H1 (cell line): ENCODE data around the gene ACACB. TPM values are rescaled to one million over a fixed set of nuclear protein-coding genes. Genes with fewer than 3 reads are reported as not detected.

Source experiments
- CTCF ChIA-PET: fragments of 300-600 bp; sonication (Branson Sonifier 250); formaldehyde crosslinking; loops from one replicate; lab custom pipeline; 2021; ENCODE audit not compliant: partially characterized antibody; lab: Charles Lee
- POLR2A ChIA-PET: fragments of 300-600 bp; sonication (Branson Sonifier 250); formaldehyde crosslinking; loops from one replicate; lab custom pipeline; 2021; ENCODE audit warnings: inconsistent platforms; ENCODE audit not compliant: partially characterized antibody; lab: Charles Lee
- DNase-seq, 2 experiments: peaks; one replicate each; pipeline versions ENCODE4 v3.0.0 to v3.0.0-alpha.2; 2010 to 2022; ENCODE audit warnings: low spot score in 2 of 2, low read depth in 1 of 2, mixed read lengths in 1 of 2
- FAIRE-seq: peaks from 2 replicates; lab custom pipeline; 2011; peaks lifted over from hg19 to GRCh38; lab: Jason Lieb, UNC
- H2AFZ ChIP-seq: 2 replicates; pipeline ENCODE4 v1.8.1; 2012; ENCODE audit warnings: low read length, inconsistent platforms
- H2AK5ac ChIP-seq: 2 replicates; pipeline ENCODE4 v1.6.1; 2013; ENCODE audit warnings: low read depth, low read length
- H2BK120ac ChIP-seq: replicated peaks from 2 replicates; pipeline ENCODE3; 2013; ENCODE audit warnings: low read depth, low read length, inconsistent platforms
- H2BK12ac ChIP-seq: 2 replicates; pipeline ENCODE4 v1.6.1; 2013; ENCODE audit warnings: low read depth, low read length
- H2BK15ac ChIP-seq: 2 replicates; pipeline ENCODE4 v1.6.1; 2013; ENCODE audit warnings: low read length
- H2BK20ac ChIP-seq: 2 replicates; pipeline ENCODE4 v1.6.1; 2013; ENCODE audit warnings: low read length
- H2BK5ac ChIP-seq: 2 replicates; pipeline ENCODE4 v1.6.1; 2013; ENCODE audit warnings: low read depth, low read length
- H3K14ac ChIP-seq: 2 replicates; pipeline ENCODE4 v1.6.1; 2013; ENCODE audit warnings: inconsistent platforms; ENCODE audit not compliant: insufficient read length
- H3K18ac ChIP-seq: 2 replicates; pipeline ENCODE4 v1.6.1; 2013; ENCODE audit warnings: low read length; ENCODE audit errors: extremely low read depth
- H3K23ac ChIP-seq: 2 replicates; pipeline ENCODE4 v1.6.1; 2013; ENCODE audit warnings: inconsistent platforms; ENCODE audit not compliant: insufficient read length
- H3K23me2 ChIP-seq: 2 replicates; pipeline ENCODE4 v1.6.1; 2013; ENCODE audit warnings: low read depth, low read length
- H3K27ac ChIP-seq: 2 replicates; pipeline ENCODE4 v1.6.1; 2011; ENCODE audit warnings: low read depth, low read length, inconsistent platforms
- H3K27me3 ChIP-seq, 4 experiments: replicated peaks in 1 of 4; 1 replicate in 1 of 4; 2 replicates in 3 of 4; pipeline versions ENCODE4 v1.6.1 to v1.8.1; 2011 to 2013; ENCODE audit warnings: low read length in 3 of 4, mild to moderate bottlenecking in 3 of 4, inconsistent platforms in 2 of 4, mixed read lengths in 2 of 4, moderate library complexity in 1 of 4; ENCODE audit not compliant: control insufficient read depth in 3 of 4, insufficient read depth in 3 of 4; ENCODE audit errors: extremely low read depth in 1 of 4
- H3K36me3 ChIP-seq, 4 experiments: 2 replicates each; pipeline versions ENCODE4 v1.6.1 to v1.8.1; 2011 to 2013; ENCODE audit warnings: mild to moderate bottlenecking in 4 of 4, low read length in 3 of 4, moderate library complexity in 2 of 4, control low read depth in 1 of 4, inconsistent platforms in 1 of 4; ENCODE audit not compliant: insufficient read depth in 4 of 4, control insufficient read depth in 2 of 4
- H3K4ac ChIP-seq: replicated peaks from 2 replicates; pipeline ENCODE3; 2013; ENCODE audit warnings: low read length, low read depth, mixed read lengths, inconsistent platforms; ENCODE audit not compliant: insufficient read length
- H3K4me1 ChIP-seq, 4 experiments: replicated peaks in 1 of 4; 1 replicate in 1 of 4; 2 replicates in 3 of 4; pipeline versions ENCODE4 v1.6.1 to v1.8.1; 2011 to 2013; ENCODE audit warnings: low read length in 3 of 4, inconsistent platforms in 2 of 4, mixed read lengths in 1 of 4; ENCODE audit not compliant: insufficient read depth in 4 of 4, control insufficient read depth in 3 of 4
- H3K4me2 ChIP-seq, 2 experiments: 2 replicates each; pipeline versions ENCODE4 v1.6.1 to v1.8.1; 2011 to 2013; ENCODE audit warnings: low read depth in 2 of 2, low read length in 2 of 2, control low read depth in 1 of 2, inconsistent platforms in 1 of 2, mild to moderate bottlenecking in 1 of 2; ENCODE audit not compliant: insufficient read depth in 1 of 2
- H3K4me3 ChIP-seq, 4 experiments: fragments of 200-600, 300-600 bp in 1 of 4; sonication (generic), shearing (Covaris generic), sonication (Bioruptor Twin) in 1 of 4; 2 replicates each; pipeline versions ENCODE4 v1.5.1 to v1.8.1; 2011 to 2016; ENCODE audit warnings: low read length in 4 of 4, low read depth in 3 of 4, control low read depth in 2 of 4, inconsistent platforms in 2 of 4, mild to moderate bottlenecking in 2 of 4, mixed read lengths in 1 of 4, moderate library complexity in 1 of 4; ENCODE audit not compliant: insufficient read depth in 2 of 4; ENCODE audit errors: extremely low read depth in 1 of 4
- H3K56ac ChIP-seq: replicated peaks from 2 replicates; pipeline ENCODE3; 2013; ENCODE audit warnings: low read depth, mild to moderate bottlenecking, mixed read lengths, low read length, inconsistent platforms; ENCODE audit not compliant: insufficient read length
- H3K79me1 ChIP-seq: 2 replicates; pipeline ENCODE4 v1.6.1; 2013; ENCODE audit warnings: low read depth, low read length, control low read depth
- H3K79me2 ChIP-seq, 2 experiments: 2 replicates each; pipeline versions ENCODE4 v1.6.1 to v1.8.1; 2012 to 2013; ENCODE audit warnings: low read length in 2 of 2, mild to moderate bottlenecking in 2 of 2, inconsistent platforms in 1 of 2; ENCODE audit not compliant: insufficient read depth in 2 of 2, control insufficient read depth in 1 of 2
- H3K9ac ChIP-seq, 4 experiments: replicated peaks in 1 of 4; 1 replicate in 1 of 4; 2 replicates in 3 of 4; pipeline versions ENCODE4 v1.6.1 to v1.8.1; 2011 to 2013; ENCODE audit warnings: low read depth in 3 of 4, low read length in 3 of 4, control low read depth in 2 of 4, mild to moderate bottlenecking in 2 of 4, moderate library complexity in 2 of 4, inconsistent platforms in 1 of 4; ENCODE audit errors: extremely low read depth in 1 of 4
- H3K9me3 ChIP-seq, 2 experiments: 2 replicates each; pipeline versions ENCODE4 v1.6.1 to v1.8.1; 2012 to 2013; ENCODE audit warnings: mild to moderate bottlenecking in 2 of 2, moderate library complexity in 2 of 2, control low read depth in 1 of 2, inconsistent platforms in 1 of 2, low read depth in 1 of 2, low read length in 1 of 2, mixed read lengths in 1 of 2; ENCODE audit not compliant: insufficient read depth in 2 of 2
- H4K20me1 ChIP-seq, 2 experiments: replicated peaks in 1 of 2; 2 replicates each; pipeline versions ENCODE3 to v1.8.1; 2011 to 2013; ENCODE audit warnings: inconsistent platforms in 2 of 2, low read length in 2 of 2, mild to moderate bottlenecking in 1 of 2; ENCODE audit not compliant: insufficient read depth in 2 of 2, control insufficient read depth in 1 of 2
- H4K5ac ChIP-seq: 2 replicates; pipeline ENCODE4 v1.6.1; 2013; ENCODE audit warnings: low read length, low read depth, mixed read lengths, inconsistent platforms; ENCODE audit not compliant: insufficient read length
- H4K8ac ChIP-seq: 2 replicates; pipeline ENCODE4 v1.8.0; 2013; ENCODE audit warnings: mild to moderate bottlenecking, moderate library complexity, low read length, inconsistent platforms; ENCODE audit not compliant: insufficient read depth; ENCODE audit errors: extremely low read depth
- H4K91ac ChIP-seq: replicated peaks from 2 replicates; pipeline ENCODE3; 2013; ENCODE audit warnings: low read length, mixed read lengths, inconsistent platforms; ENCODE audit not compliant: insufficient read length
- ASH2L ChIP-seq: fragments of 200-600, 300-600 bp; sonication (generic); IDR thresholded peaks from one replicate; pipeline ENCODE4 v1.7.1; 2017; ENCODE audit warnings: low read length
- BCL11A ChIP-seq, 2 experiments: IDR thresholded peaks; one replicate each; pipeline ENCODE4 v1.6.1; 2011; ENCODE audit warnings: low read depth in 2 of 2, low read length in 2 of 2, mild to moderate bottlenecking in 2 of 2
- BRCA1 ChIP-seq: IDR thresholded peaks from 2 replicates; pipeline ENCODE4 v1.6.1; 2012; ENCODE audit warnings: low read depth, low read length, improper control_type of control experiment
- CBX5 ChIP-seq: fragments of 300-800, 300-1000 bp; sonication (generic); IDR thresholded peaks from 2 replicates; pipeline ENCODE4 v1.7.1; 2016; ENCODE audit warnings: antibody characterized with exemption, low read length, low read depth
- CHD1 ChIP-seq: IDR thresholded peaks from 2 replicates; pipeline ENCODE4 v1.6.1; 2012; ENCODE audit warnings: low read depth, low read length, improper control_type of control experiment
- CREB1 ChIP-seq: IDR thresholded peaks from 2 replicates; pipeline ENCODE4 v1.6.1; 2012; ENCODE audit warnings: inconsistent platforms
- EGR1 ChIP-seq: IDR thresholded peaks from 2 replicates; pipeline ENCODE4 v1.6.1; 2011; ENCODE audit warnings: low read depth, low read length, borderline replicate concordance
- FOSL1 ChIP-seq: IDR thresholded peaks from 2 replicates; pipeline ENCODE4 v1.6.1; 2011; ENCODE audit warnings: mild to moderate bottlenecking, low read depth, low read length, moderate library complexity; ENCODE audit not compliant: insufficient read depth
- MAFK ChIP-seq: IDR thresholded peaks from 2 replicates; pipeline ENCODE4 v1.6.1; 2012; ENCODE audit warnings: low read depth, mild to moderate bottlenecking, improper control_type of control experiment, low read length
- PHF8 ChIP-seq: fragments of 200-600 bp; sonication (generic); conservative IDR thresholded peaks from 2 replicates; pipeline ENCODE4 v1.7.1; 2012; ENCODE audit warnings: low read depth, mild to moderate bottlenecking, inconsistent platforms, low read length, moderate library complexity
- RAD21 ChIP-seq, 2 experiments: IDR thresholded peaks in 1 of 2; conservative IDR thresholded peaks in 1 of 2; 2 replicates each; pipeline ENCODE4 v1.6.1; 2011; ENCODE audit warnings: low read depth in 2 of 2, low read length in 2 of 2, improper control_type of control experiment in 1 of 2, inconsistent platforms in 1 of 2, mild to moderate bottlenecking in 1 of 2, moderate library complexity in 1 of 2
- RXRA ChIP-seq: IDR thresholded peaks from 2 replicates; pipeline ENCODE4 v1.6.1; 2011; ENCODE audit warnings: low read depth, mild to moderate bottlenecking, low read length, moderate library complexity; ENCODE audit not compliant: insufficient read depth
- TEAD4 ChIP-seq: IDR thresholded peaks from 2 replicates; pipeline ENCODE4 v1.6.1; 2012; ENCODE audit warnings: low read depth, low read length, inconsistent platforms, mixed read lengths
- ZNF274 ChIP-seq: IDR thresholded peaks from 2 replicates; pipeline ENCODE4 v1.7.0; 2012; ENCODE audit warnings: low read length, borderline replicate concordance; ENCODE audit errors: extremely low read depth
- WGBS, 2 experiments: shearing (Covaris generic) in 1 of 2; methylation state at CpG; one replicate each; pipeline versions ENCODE4 v1.1.6 to v1.1.7; 2013 to 2015; ENCODE audit warnings: low lambda C conversion rate in 2 of 2, mixed read lengths in 2 of 2, inconsistent platforms in 1 of 2, low coverage in 1 of 2, missing lambda C conversion rate in 1 of 2; ENCODE audit not compliant: insufficient replicate concordance in 2 of 2, insufficient coverage in 1 of 2, insufficient read length in 1 of 2; ENCODE audit errors: extremely low coverage in 1 of 2, missing lambda C conversion rate in 1 of 2; 5-methylcytosine and 5-hydroxymethylcytosine counted together
- polyA plus RNA-seq, 7 experiments: library from polyadenylated mRNA; depleted of rRNA in 3 of 7; stranded (reverse) in 5 of 7; unstranded in 2 of 7; fragments of >200 nt in 5 of 7; fragments of 200-250 nt in 2 of 7; gene quantifications; 1 replicate in 5 of 7; 2 replicates in 1 of 7; 4 replicates in 1 of 7; pipeline versions ENCODE4 v1.2.1 to v1.2.3, GENCODE V29; 2011 to 2013; ENCODE audit warnings: missing spikeins in 2 of 7, mixed read lengths in 2 of 7
- total RNA-seq: library from RNA; stranded (reverse); fragmentation: NEBNext Ultra II Directional; extraction: Animal tissue kit (Norgen Biotek cat#: 25700); gene quantifications from 2 replicates; pipeline ENCODE4 v1.2.1, GENCODE V29; 2021

ACACB gene
- total and polyA plus RNA-seq, 2 of the 8 experiments (the other 6 are each of a cell fraction or from before 2014, with no cell fraction given) = 5.8 to 15.3 TPM

DNA sequence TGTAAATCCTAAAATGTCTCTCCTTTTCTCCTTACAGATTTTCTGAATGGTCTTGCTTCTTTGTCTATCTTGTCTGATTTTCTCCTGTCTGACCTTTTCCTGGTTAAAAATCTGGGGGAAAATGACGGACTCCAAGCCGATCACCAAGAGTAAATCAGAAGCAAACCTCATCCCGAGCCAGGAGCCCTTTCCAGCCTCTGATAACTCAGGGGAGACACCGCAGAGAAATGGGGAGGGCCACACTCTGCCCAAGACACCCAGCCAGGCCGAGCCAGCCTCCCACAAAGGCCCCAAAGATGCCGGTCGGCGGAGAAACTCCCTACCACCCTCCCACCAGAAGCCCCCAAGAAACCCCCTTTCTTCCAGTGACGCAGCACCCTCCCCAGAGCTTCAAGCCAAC lies 23.0 kb downstream of the ACACB start:
- no peaks in the 10 kb centered on the region for H3K27me3 ChIP-seq
- H4K5ac ChIP-seq = no peak overlapping the region
- FAIRE-seq (no peak), DNase-seq (no peak)
- H4K20me1 ChIP-seq = no peaks in the 10 kb centered on the region
- no peak overlapping the region for H2BK5ac ChIP-seq
- no peak overlapping the region for H2BK20ac ChIP-seq
- no peaks in the 10 kb centered on the region for H3K79me2 ChIP-seq
- no peak for TF ChIP-seq RAD21 (IDR thresholded peaks at IDR 0.05 in 1 of 2, conservative IDR thresholded peaks at IDR 0.05 in 1 of 2; ENCODE audit: low read depth in 2 of 2, low read length in 2 of 2)
- no peak for TF ChIP-seq FOSL1
- TF ChIP-seq CREB1 = no peak
- no peak for TF ChIP-seq PHF8
- no peak for TF ChIP-seq MAFK
- no peak for TF ChIP-seq CHD1
- no peak for TF ChIP-seq BCL11A (IDR thresholded peaks at IDR 0.05; ENCODE audit: low read depth in 2 of 2, low read length in 2 of 2)
- no peak for TF ChIP-seq RXRA
- no peak for TF ChIP-seq ZNF274
- no peak for TF ChIP-seq TEAD4
- no peak for TF ChIP-seq ASH2L
- no peak for TF ChIP-seq BRCA1
- TF ChIP-seq CBX5 = no peak
- no peak for TF ChIP-seq EGR1
- H2BK12ac ChIP-seq = no peak overlapping the region
- H3K4me2 ChIP-seq = no peak overlapping the region
- H3K9me3 ChIP-seq = no peaks in the 10 kb centered on the region; a peak in 1 of 4 replicates
- no peak overlapping the region for H2AFZ ChIP-seq
- H3K23me2 ChIP-seq = no peaks in the 10 kb centered on the region
- H3K23ac ChIP-seq = no peak overlapping the region
- 97% methylated on average over 8 of the region's 9 CpGs; no CpG with 5 or more reads in 1 of the 2 experiments for WGBS, 2 experiments
- no peaks in the 10 kb centered on the region for H3K79me1 ChIP-seq
- no peak overlapping the region; the same call in 1 of the 2 replicates for H4K8ac ChIP-seq
- H3K9ac ChIP-seq = no peak overlapping the region
- no peaks in the 10 kb centered on the region for H3K4me1 ChIP-seq
- H3K18ac ChIP-seq = no peak overlapping the region
- H3K4me3 ChIP-seq = no peak overlapping the region
- ChIA-PET CTCF (interaction anchor here (0.5 to 1.1 kb wide), 3 partner anchors 9 to 45 kb away, joined by 3 read pairs; no protein-coding TSS in a partner anchor), POLR2A (no interaction called here)
- no peaks in the 10 kb centered on the region for H3K36me3 ChIP-seq
- H2BK120ac ChIP-seq = no peak overlapping the region
- H3K56ac ChIP-seq = no peak overlapping the region
- H2AK5ac ChIP-seq = no peak overlapping the region
- no peak overlapping the region for H3K14ac ChIP-seq
- H3K27ac ChIP-seq = no peak overlapping the region
- no peak overlapping the region for H2BK15ac ChIP-seq
- no peak overlapping the region for H3K4ac ChIP-seq
- no peak overlapping the region for H4K91ac ChIP-seq
